ENCODE measurements around the gene OR4F6. TPM values are rescaled to one million over a fixed set of nuclear protein-coding genes. Genes with fewer than 3 reads are reported as not detected.

The OR4F6 gene
- total and polyA plus RNA-seq, 9 of the 15 experiments (the other 6 are each of a cell fraction or from before 2014, with no cell fraction given), result not detected

- H3K27me3 ChIP-seq (ENCODE audit: control insufficient read depth in 2 of 2, insufficient read depth in 2 of 2, low read length in 2 of 2), result peaks cover 2 to 4% of the 10 kb centered on the region in 2 experiments; a peak in 1 of 5 replicates
- H3K4me1 ChIP-seq (replicated peaks in 1 of 2; ENCODE audit: control insufficient read depth in 2 of 2, insufficient read depth in 2 of 2, low read length in 2 of 2), result no peaks in the 10 kb centered on the region
- POLR2A ChIA-PET, result no interaction called here
- in situ Hi-C loops (cut with MboI), result no loop called here
- no peak overlapping the region for H3K4me2 ChIP-seq (ENCODE audit: insufficient read depth, low read length)
- intact Hi-C loops (cut with micrococcal nuclease), result no loop called here
- ATAC-seq, result no peak
- H4K20me1 ChIP-seq (replicated peaks; ENCODE audit: control insufficient read depth, insufficient read depth, low read length), result no peaks in the 10 kb centered on the region
- H2AFZ ChIP-seq (ENCODE audit: low read depth, low read length), result no peak overlapping the region
- no peak overlapping the region for H3K9ac ChIP-seq (ENCODE audit: insufficient read depth in 1 of 2, low read depth in 2 of 2, low read length in 2 of 2)
- no peak for DNase-seq (ENCODE audit: extremely low read depth in 1 of 4, low spot score in 3 of 4)
- CTCF ChIA-PET (ENCODE audit: low intra/inter-chr PET ratio), result no interaction called here
- no peaks in the 10 kb centered on the region for H3K9me1 ChIP-seq (ENCODE audit: control insufficient read depth, insufficient read depth, low read length)
- TF ChIP-seq NCOA6 (IDR thresholded peaks at IDR 0.05) (no peak), ATF3 (IDR thresholded peaks at IDR 0.05) (peak; percentile 45; the same call in 1 of the 2 replicates), ATF3 (CRISPR knock-in tag; conservative IDR thresholded peaks at IDR 0.05) (no peak), ARID3A (IDR thresholded peaks at IDR 0.05; ENCODE audit: borderline replicate concordance, low read depth, low read length) (no peak), RNF219 (CRISPR knock-in tag; IDR thresholded peaks at IDR 0.05) (no peak)
- H3K4me3 ChIP-seq, result no peak overlapping the region
- FAIRE-seq, result no peak
- H3K9me3 ChIP-seq (replicated peaks; ENCODE audit: control insufficient read depth, insufficient read depth, low read depth, low read length), result no peaks in the 10 kb centered on the region
- no peaks in the 10 kb centered on the region for H3K79me2 ChIP-seq (ENCODE audit: control insufficient read depth, insufficient read depth, low read length)
- H3K36me3 ChIP-seq (ENCODE audit: control insufficient read depth, insufficient read depth, low read length), result no peaks in the 10 kb centered on the region
- no peak overlapping the region for H3K27ac ChIP-seq (ENCODE audit: extremely low read depth, low read depth, low read length)
- under 1% methylated on average over 6 of the region's 6 CpGs for whole genome bisulfite sequencing (ENCODE audit: insufficient coverage, low coverage, missing lambda C conversion rate)
- no TSS peak for BruUV-seq (replicated peaks)
Measured at GRCh38 chr15:101820781-101821180, 17.5 kb downstream of the OR4F6 start.
